VCaP (cell line): ENCODE measurements around the gene SLC39A9.
A peak's percentile ranks its signal among the peaks of the same experiment; 100 is the strongest.

Experiments
- H3K27ac ChIP-seq: fragments of 450-650 bp; 2 replicates; pipeline ENCODE4 v1.5.1; 2017
- TF ChIP-seq, protein P1 (sequence below): fragments of 450-650 bp; conservative IDR thresholded peaks from 2 replicates; pipeline ENCODE4 v1.5.1; 2017; ENCODE audit warnings: mild to moderate bottlenecking, moderate library complexity

The SLC39A9 gene

DNA sequence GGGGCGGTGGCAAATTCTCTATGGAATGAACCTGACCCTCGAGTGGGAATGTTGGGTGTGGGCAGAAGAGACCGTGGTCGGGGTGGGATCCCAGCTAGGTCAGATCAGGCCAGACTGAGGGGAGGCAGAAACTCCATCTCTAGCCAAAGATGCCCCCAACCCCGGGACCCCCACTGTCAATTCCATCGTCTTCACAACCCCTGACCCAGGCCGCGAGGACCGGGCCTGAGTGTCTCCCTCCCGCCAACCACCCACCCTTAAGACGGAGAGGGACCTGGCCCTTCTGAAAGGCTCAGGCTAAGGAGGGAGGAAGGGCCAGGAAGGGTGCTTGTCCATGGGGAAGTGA lies 86.8 kb downstream of the SLC39A9 start:
- H3K27ac ChIP-seq, result peak overlapping the region; percentile 52; the same call in 1 of the 2 replicates
- TF ChIP-seq, protein P1, sequence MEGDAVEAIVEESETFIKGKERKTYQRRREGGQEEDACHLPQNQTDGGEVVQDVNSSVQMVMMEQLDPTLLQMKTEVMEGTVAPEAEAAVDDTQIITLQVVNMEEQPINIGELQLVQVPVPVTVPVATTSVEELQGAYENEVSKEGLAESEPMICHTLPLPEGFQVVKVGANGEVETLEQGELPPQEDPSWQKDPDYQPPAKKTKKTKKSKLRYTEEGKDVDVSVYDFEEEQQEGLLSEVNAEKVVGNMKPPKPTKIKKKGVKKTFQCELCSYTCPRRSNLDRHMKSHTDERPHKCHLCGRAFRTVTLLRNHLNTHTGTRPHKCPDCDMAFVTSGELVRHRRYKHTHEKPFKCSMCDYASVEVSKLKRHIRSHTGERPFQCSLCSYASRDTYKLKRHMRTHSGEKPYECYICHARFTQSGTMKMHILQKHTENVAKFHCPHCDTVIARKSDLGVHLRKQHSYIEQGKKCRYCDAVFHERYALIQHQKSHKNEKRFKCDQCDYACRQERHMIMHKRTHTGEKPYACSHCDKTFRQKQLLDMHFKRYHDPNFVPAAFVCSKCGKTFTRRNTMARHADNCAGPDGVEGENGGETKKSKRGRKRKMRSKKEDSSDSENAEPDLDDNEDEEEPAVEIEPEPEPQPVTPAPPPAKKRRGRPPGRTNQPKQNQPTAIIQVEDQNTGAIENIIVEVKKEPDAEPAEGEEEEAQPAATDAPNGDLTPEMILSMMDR, result no peak

DNA sequence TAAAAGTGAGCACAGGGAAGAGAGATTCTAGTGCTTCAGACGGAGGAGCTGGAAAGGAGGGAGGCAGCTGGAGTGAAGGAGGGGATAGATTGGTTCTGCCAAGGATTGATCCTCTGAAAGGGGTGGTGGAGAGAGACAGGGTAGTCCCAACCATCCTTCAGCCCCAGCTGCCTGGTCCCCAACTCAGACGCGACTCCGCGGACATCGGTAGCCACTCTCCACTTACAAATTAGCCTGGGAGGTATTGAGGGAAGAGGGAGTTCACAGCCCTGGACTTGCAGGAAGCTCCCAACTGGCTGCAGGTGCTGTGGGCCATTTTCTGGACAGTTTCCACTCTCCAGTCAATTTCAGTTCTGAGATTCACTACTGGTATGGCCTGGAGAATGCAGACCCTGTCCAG lies 87.2 kb downstream of the SLC39A9 start:
- H3K27ac ChIP-seq, result no peak overlapping the region
- TF ChIP-seq, protein P1, result no peak

DNA sequence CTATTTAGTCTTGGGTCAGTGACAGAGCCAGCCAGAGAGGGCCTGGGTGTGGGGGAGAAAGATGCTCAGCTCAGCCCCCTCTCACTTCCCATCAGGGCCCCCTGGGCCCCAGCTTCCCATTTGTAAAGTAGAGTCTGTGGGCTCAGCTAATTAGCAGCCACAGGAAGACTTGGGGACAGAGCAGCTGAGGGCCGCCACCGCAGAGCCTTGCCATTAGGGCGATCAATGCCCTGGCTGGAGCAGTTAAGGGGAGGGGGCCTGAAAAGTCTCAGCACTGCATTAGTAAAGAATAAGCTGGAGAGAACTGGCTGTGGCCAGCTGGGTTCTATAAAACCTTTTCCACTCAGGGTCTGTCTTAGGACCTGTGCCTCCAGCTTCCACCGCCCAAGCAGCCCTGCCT lies 88.7 kb downstream of the SLC39A9 start:
- TF ChIP-seq, protein P1, result no peak
- H3K27ac ChIP-seq, result no peak overlapping the region

DNA sequence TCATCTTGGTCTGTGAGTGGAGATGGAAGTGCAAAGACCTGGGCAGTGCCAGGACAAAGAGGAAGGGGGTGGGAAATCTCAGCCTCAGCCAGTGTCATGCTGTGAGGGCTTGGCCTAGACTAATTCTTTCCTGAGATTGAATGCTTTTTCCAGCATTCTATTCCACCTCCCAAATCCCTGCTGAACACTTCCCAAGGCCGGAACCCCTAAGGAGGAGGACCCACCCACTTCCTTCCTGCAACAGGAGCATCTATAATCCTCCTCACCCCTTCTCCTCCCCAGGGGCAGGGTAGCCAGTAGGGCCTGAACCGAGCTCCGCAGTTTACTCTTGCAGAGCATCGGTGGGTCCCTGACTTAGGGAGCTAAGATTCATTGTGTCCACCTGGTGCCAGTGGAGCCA lies 89.3 kb downstream of the SLC39A9 start:
- H3K27ac ChIP-seq, result no peak overlapping the region
- TF ChIP-seq, protein P1, result no peak

DNA sequence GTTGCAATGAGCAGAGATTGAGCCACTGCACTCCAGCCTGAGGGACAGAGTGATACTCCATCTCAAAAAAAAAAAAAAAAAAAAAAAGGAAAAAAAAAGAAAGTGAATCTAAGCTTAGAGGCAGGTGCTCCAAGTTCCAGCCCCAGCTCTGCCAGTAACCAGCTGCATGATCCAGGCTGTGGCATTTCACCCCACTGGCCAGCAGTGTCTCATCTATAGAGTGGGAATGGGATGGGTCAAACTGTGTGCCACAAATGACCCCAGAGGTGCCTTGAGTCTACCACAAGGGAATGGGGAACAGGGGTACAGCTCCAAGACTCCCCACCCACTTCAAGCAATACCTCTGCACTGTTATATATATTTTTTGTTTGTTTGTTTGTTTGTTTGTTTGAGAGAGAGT lies 91.0 kb downstream of the SLC39A9 start:
- TF ChIP-seq, protein P1, result no peak
- no peak overlapping the region for H3K27ac ChIP-seq

DNA sequence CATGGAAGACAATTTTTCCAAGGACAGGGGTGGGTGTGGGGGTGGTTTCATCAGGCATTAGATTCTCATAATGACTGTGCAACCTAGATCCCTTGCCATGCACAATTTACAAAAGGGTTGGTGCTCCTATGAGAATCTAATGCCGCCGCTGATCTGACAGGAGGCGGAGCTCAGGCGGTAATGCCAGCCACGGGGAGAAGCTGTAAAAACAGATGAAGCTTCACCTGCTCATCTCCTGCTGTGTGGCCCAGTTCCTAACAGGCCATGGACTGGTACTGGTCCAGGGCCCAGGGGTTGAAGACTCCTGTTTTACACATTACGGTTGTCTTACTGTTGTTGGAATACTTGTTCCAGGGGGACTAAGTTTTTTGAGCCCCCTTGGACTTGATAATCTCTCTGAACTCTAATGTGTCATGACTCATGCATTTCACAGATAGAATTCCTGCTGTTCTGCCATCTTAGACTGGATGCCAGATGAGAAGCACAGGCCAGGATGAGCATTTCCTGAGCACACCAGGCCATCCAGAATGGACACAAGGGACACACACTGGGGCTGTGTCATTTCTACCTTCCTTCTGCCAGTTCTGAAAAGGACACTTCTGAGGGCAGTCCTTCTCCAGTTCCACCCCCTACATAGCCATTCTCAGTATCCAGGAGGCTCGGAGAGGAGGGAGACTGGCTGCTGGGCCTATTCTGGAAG lies 91.9 kb downstream of the SLC39A9 start:
- TF ChIP-seq, protein P1, result no peak
- H3K27ac ChIP-seq, result no peak overlapping the region

DNA sequence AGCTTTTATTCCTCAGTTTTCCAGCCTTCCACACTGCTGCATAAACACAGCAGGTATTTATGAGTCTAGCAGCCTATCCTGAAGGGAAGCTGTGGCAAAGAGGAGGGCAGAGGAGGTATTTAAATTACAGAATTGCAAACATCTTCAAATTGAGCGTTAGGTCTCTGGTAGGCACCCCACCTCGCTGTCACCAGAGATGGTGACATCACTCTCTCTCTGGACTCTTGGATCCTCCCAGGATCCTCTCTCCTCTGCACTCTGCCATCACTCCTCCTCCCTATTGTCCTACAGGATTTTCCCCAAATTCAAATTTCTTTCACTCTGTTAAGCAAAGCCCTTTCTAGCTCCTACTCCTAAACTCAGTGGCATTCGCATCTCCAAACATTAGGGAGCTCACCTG lies 92.7 kb downstream of the SLC39A9 start:
- TF ChIP-seq, protein P1, result no peak

More for the DNA sequence above, 92.7 kb downstream of the SLC39A9 start:
- H3K27ac ChIP-seq, result no peak overlapping the region
